ENCODE results near the gene OPCML. TPM values are rescaled to one million over a fixed set of nuclear protein-coding genes. Genes with fewer than 3 reads are reported as not detected.

OPCML gene
- total RNA-seq, 1 donor from 2014 or later = 4.6 TPM

GRCh38 chr11:132878111-132878510 is 654.2 kb downstream of the OPCML start:
- Mint-ChIP-seq H3K4me1 (ENCODE audit: unreplicated experiment) (peaks cover 22% of the 10 kb centered on the region), H3K4me3 (no peak overlapping the region), H3K27me3 (peaks cover 15% of the 10 kb centered on the region), H3K27ac (no peak overlapping the region), H3K36me3 (no peaks in the 10 kb centered on the region), H3K9me3 (peaks cover 7% of the 10 kb centered on the region)
- TF ChIP-seq CTCF (conservative IDR thresholded peaks at IDR 0.05) = no peak
- DNase-seq (ENCODE audit: extremely low spot score, unreplicated experiment) = no peak

GRCh38 chr11:132876705-132877104 is 655.6 kb downstream of the OPCML start:
- Mint-ChIP-seq H3K4me3 (no peak overlapping the region), H3K4me1 (ENCODE audit: unreplicated experiment) (peaks cover 22% of the 10 kb centered on the region), H3K9me3 (peaks cover 7% of the 10 kb centered on the region), H3K27me3 (peaks cover 19% of the 10 kb centered on the region), H3K27ac (no peak overlapping the region), H3K36me3 (no peaks in the 10 kb centered on the region)
- no peak for TF ChIP-seq CTCF (conservative IDR thresholded peaks at IDR 0.05)
- DNase-seq (ENCODE audit: extremely low spot score, unreplicated experiment) = no peak

- peaks cover 20% of the 10 kb centered on the region for H3K4me1 Mint-ChIP-seq (ENCODE audit: unreplicated experiment)
- TF ChIP-seq CTCF (conservative IDR thresholded peaks at IDR 0.05) = no peak
Measured at GRCh38 chr11:132876239-132876638, 656.1 kb downstream of the OPCML start.

GRCh38 chr11:132874638-132875037 is 657.7 kb downstream of the OPCML start:
- Mint-ChIP-seq H3K4me1 (ENCODE audit: unreplicated experiment) (peaks cover 12% of the 10 kb centered on the region), H3K9me3 (peaks cover 7% of the 10 kb centered on the region), H3K4me3 (no peak overlapping the region), H3K36me3 (no peaks in the 10 kb centered on the region), H3K27ac (no peak overlapping the region), H3K27me3 (peaks cover 29% of the 10 kb centered on the region)
- no peak for DNase-seq (ENCODE audit: extremely low spot score, unreplicated experiment)
- no peak for TF ChIP-seq CTCF (conservative IDR thresholded peaks at IDR 0.05)

More at GRCh38 chr11:132876239-132876638, 656.1 kb downstream of the OPCML start:
- H3K9me3 Mint-ChIP-seq = peaks cover 7% of the 10 kb centered on the region
- no peak for DNase-seq (ENCODE audit: extremely low spot score, unreplicated experiment)
- H3K27ac Mint-ChIP-seq = no peak overlapping the region
- H3K27me3 Mint-ChIP-seq = peaks cover 20% of the 10 kb centered on the region
- no peaks in the 10 kb centered on the region for H3K36me3 Mint-ChIP-seq
- no peak overlapping the region for H3K4me3 Mint-ChIP-seq

- peaks cover 33% of the 10 kb centered on the region for H3K27me3 Mint-ChIP-seq
- H3K36me3 Mint-ChIP-seq = no peaks in the 10 kb centered on the region
- no peak overlapping the region for H3K4me3 Mint-ChIP-seq
- DNase-seq (ENCODE audit: extremely low spot score, unreplicated experiment) = no peak
- H3K9me3 Mint-ChIP-seq = peaks cover 7% of the 10 kb centered on the region
- H3K27ac Mint-ChIP-seq = no peak overlapping the region
- peaks cover 12% of the 10 kb centered on the region for H3K4me1 Mint-ChIP-seq (ENCODE audit: unreplicated experiment)
- no peak for TF ChIP-seq CTCF (conservative IDR thresholded peaks at IDR 0.05)
Measured at GRCh38 chr11:132873841-132874240, 658.5 kb downstream of the OPCML start.

GRCh38 chr11:132872211-132872610 is 660.1 kb downstream of the OPCML start:
- DNase-seq (ENCODE audit: extremely low spot score, unreplicated experiment) = no peak
- no peak overlapping the region for H3K27ac Mint-ChIP-seq
- no peaks in the 10 kb centered on the region for H3K9me3 Mint-ChIP-seq
- H3K36me3 Mint-ChIP-seq = no peaks in the 10 kb centered on the region
- H3K4me1 Mint-ChIP-seq (ENCODE audit: unreplicated experiment) = peaks cover 19% of the 10 kb centered on the region
- TF ChIP-seq CTCF (conservative IDR thresholded peaks at IDR 0.05) = no peak
- H3K27me3 Mint-ChIP-seq = peaks cover 44% of the 10 kb centered on the region
- H3K4me3 Mint-ChIP-seq = no peak overlapping the region

Measured in type B pancreatic cell (in vitro differentiated cells).